ENCODE data around the gene ANKRD65. TPM values are rescaled to one million over a fixed set of nuclear protein-coding genes. Genes with fewer than 3 reads are reported as not detected.

The ANKRD65 gene
- total and polyA plus RNA-seq, 2 donors (not counting 3 experiments of a cell fraction or from before 2014, with no cell fraction given): 0.15 to 0.38 TPM

- TF ChIP-seq JUN (IDR thresholded peaks at IDR 0.05; ENCODE audit: borderline replicate concordance, insufficient read depth, insufficient read length, low read depth) (no peak), MYC (IDR thresholded peaks at IDR 0.05; ENCODE audit: low read depth, low read length) (no peak), GATA2 (IDR thresholded peaks at IDR 0.05; ENCODE audit: insufficient read depth, insufficient read length, low read depth, low read length) (no peak), FOS (IDR thresholded peaks at IDR 0.05; ENCODE audit: borderline replicate concordance, insufficient read depth, low read length) (no peak), POLR2A (IDR thresholded peaks at IDR 0.05; ENCODE audit: low read depth, low read length) (no peak)
- TF ChIP-seq, protein P1, sequence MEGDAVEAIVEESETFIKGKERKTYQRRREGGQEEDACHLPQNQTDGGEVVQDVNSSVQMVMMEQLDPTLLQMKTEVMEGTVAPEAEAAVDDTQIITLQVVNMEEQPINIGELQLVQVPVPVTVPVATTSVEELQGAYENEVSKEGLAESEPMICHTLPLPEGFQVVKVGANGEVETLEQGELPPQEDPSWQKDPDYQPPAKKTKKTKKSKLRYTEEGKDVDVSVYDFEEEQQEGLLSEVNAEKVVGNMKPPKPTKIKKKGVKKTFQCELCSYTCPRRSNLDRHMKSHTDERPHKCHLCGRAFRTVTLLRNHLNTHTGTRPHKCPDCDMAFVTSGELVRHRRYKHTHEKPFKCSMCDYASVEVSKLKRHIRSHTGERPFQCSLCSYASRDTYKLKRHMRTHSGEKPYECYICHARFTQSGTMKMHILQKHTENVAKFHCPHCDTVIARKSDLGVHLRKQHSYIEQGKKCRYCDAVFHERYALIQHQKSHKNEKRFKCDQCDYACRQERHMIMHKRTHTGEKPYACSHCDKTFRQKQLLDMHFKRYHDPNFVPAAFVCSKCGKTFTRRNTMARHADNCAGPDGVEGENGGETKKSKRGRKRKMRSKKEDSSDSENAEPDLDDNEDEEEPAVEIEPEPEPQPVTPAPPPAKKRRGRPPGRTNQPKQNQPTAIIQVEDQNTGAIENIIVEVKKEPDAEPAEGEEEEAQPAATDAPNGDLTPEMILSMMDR (IDR thresholded peaks at IDR 0.05; ENCODE audit: extremely low read depth in 1 of 2, insufficient read depth in 1 of 2, low read depth in 1 of 2, low read length in 2 of 2): no peak
- TF ChIP-seq, protein P2, sequence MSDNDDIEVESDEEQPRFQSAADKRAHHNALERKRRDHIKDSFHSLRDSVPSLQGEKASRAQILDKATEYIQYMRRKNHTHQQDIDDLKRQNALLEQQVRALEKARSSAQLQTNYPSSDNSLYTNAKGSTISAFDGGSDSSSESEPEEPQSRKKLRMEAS (IDR thresholded peaks at IDR 0.05; ENCODE audit: insufficient read depth, insufficient read length): no peak
- ChIA-PET POLR2A (no interaction called here), CTCF (interaction anchor here (1.1 kb wide), 1 partner anchor 14 kb away, joined by 3 read pairs; no protein-coding TSS in a partner anchor)
- no peak overlapping the region for H3K27ac ChIP-seq (ENCODE audit: insufficient read depth, low read depth, low read length)
- H3K4me1 ChIP-seq (ENCODE audit: control insufficient read depth, extremely low read depth, insufficient read depth, low read length): no peaks in the 10 kb centered on the region
- peaks cover 43 to 49% of the 10 kb centered on the region in 2 experiments for H3K36me3 ChIP-seq (ENCODE audit: control insufficient read depth in 2 of 2, extremely low read depth in 1 of 2, insufficient read depth in 2 of 2, low read length in 2 of 2)
- H2AFZ ChIP-seq (ENCODE audit: low read depth, low read length): no peak overlapping the region
- FAIRE-seq (no peak), DNase-seq (ENCODE audit: low read depth, low spot score) (no peak)
- BruUV-seq (replicated peaks): no TSS peak
- H3K27me3 ChIP-seq (ENCODE audit: control insufficient read depth in 2 of 2, insufficient read depth in 2 of 2, low read length in 2 of 2): no peaks in the 10 kb centered on the region
- no peak overlapping the region for H3K9ac ChIP-seq (replicated peaks; ENCODE audit: extremely low read depth, insufficient read depth, low read length)
- H3K79me2 ChIP-seq (ENCODE audit: control insufficient read depth, insufficient read depth, low read length): peaks cover 6% of the 10 kb centered on the region
- no peaks in the 10 kb centered on the region for H4K20me1 ChIP-seq (replicated peaks; ENCODE audit: control insufficient read depth, extremely low read depth, insufficient read depth, low read length)
- no peak overlapping the region for H3K4me3 ChIP-seq (replicated peaks in 1 of 3; ENCODE audit: insufficient read depth in 1 of 3, low read depth in 1 of 3, low read length in 3 of 3)
- dilution Hi-C loops (cut with MboI; ENCODE audit: extremely low pct_ligation_motif_present, low sequenced_read_pairs) (no loop called here), intact Hi-C loops (cut with micrococcal nuclease) (no loop called here)
- no peaks in the 10 kb centered on the region for H3K9me1 ChIP-seq (replicated peaks; ENCODE audit: control insufficient read depth, extremely low read depth, insufficient read depth, low read length)
- H3K4me2 ChIP-seq (ENCODE audit: insufficient read depth, low read length): no peak overlapping the region
- H3K9me3 ChIP-seq (replicated peaks; ENCODE audit: control insufficient read depth, insufficient read depth, low read length): no peaks in the 10 kb centered on the region
Measured at GRCh38 chr1:1388078-1388472, 33.0 kb downstream of the ANKRD65 start.
